ENCODE data around the gene CARD6. TPM values are rescaled to one million over a fixed set of nuclear protein-coding genes. Genes with fewer than 3 reads are reported as not detected.
A peak's percentile ranks its signal among the peaks of the same experiment; 100 is the strongest.

The CARD6 gene
- total and polyA plus RNA-seq, 9 of the 15 experiments (the other 6 are each of a cell fraction or from before 2014, with no cell fraction given) = 3.5 to 8.3 (median 5.9) TPM

GRCh38 chr5:40877371-40877988 lies 36.3 kb downstream of the CARD6 start (continued):
- 0 out of 2 replicates have a peak, but pooled peaks have one; percentile 12 for TF ChIP-seq ZEB2 (IDR thresholded peaks at IDR 0.05)
- TF ChIP-seq, protein P1, sequence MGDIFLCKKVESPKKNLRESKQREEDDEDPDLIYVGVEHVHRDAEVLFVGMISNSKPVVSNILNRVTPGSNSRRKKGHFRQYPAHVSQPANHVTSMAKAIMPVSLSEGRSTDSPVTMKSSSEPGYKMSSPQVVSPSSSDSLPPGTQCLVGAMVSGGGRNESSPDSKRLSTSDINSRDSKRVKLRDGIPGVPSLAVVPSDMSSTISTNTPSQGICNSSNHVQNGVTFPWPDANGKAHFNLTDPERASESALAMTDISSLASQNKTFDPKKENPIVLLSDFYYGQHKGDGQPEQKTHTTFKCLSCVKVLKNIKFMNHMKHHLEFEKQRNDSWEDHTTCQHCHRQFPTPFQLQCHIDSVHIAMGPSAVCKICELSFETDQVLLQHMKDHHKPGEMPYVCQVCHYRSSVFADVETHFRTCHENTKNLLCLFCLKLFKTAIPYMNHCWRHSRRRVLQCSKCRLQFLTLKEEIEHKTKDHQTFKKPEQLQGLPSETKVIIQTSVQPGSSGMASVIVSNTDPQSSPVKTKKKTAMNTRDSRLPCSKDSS (IDR thresholded peaks at IDR 0.05; ENCODE audit: low read depth, partially characterized antibody) = peak; percentile 95
- no peak for TF ChIP-seq MGA (IDR thresholded peaks at IDR 0.05)
- TF ChIP-seq NFE2 (IDR thresholded peaks at IDR 0.05; ENCODE audit: low read depth) = no peak
- TF ChIP-seq TCF7 (IDR thresholded peaks at IDR 0.05; ENCODE audit: borderline replicate concordance) = no peak
- peak in 1 of 2 experiments; percentile 48; a peak in 1 of 4 replicates for TF ChIP-seq KDM1A (IDR thresholded peaks at IDR 0.05)
